Prostate gland (tissue), 2 donors: Measurements from ENCODE around the gene SFT2D3.

ENCODE experiments used
- CTCF ChIP-seq, 4 experiments: fragments of 200-600 bp in 2 of 4; fragments of 450-650 bp in 2 of 4; sonication (generic) in 2 of 4; IDR thresholded peaks; 1 replicate in 3 of 4; 2 replicates in 1 of 4; pipeline ENCODE4 v1.5.1; 2016 to 2019; ENCODE audit warnings: antibody characterized with exemption in 4 of 4, mild to moderate bottlenecking in 2 of 4, moderate library complexity in 2 of 4
- POLR2A ChIP-seq: fragments of 450-650 bp; IDR thresholded peaks from one replicate; pipeline ENCODE4 v1.6.1; 2016; ENCODE audit warnings: antibody characterized with exemption, mild to moderate bottlenecking
- POLR2AphosphoS5 ChIP-seq: sonication (generic); formaldehyde crosslinking; IDR thresholded peaks from one replicate; pipeline ENCODE4 v1.6.1; 2017; ENCODE audit warnings: antibody characterized with exemption

- TF ChIP-seq POLR2A = no peak
- no peak for TF ChIP-seq POLR2AphosphoS5
- TF ChIP-seq CTCF (IDR thresholded peaks at IDR 0.05) = no peak
These were observed 48.4 kb upstream of the SFT2D3 start for GRCh38 chr2:127652786-127653357.
